HL-60 (cell line): ENCODE measurements around the gene COL25A1.

Source experiments
- GABPA ChIP-seq: IDR thresholded peaks from 2 replicates; pipeline ENCODE4 v1.6.1; 2012; ENCODE audit warnings: low read depth
- POLR2AphosphoS5 ChIP-seq: IDR thresholded peaks from 2 replicates; pipeline ENCODE4 v1.6.1; 2012; ENCODE audit warnings: low read depth
- REST ChIP-seq: IDR thresholded peaks from 2 replicates; pipeline ENCODE4 v1.6.1; 2012; ENCODE audit warnings: low read depth; ENCODE audit not compliant: insufficient replicate concordance
- SPI1 ChIP-seq: IDR thresholded peaks from 2 replicates; pipeline ENCODE4 v1.6.1; 2012; ENCODE audit warnings: low read depth, mild to moderate bottlenecking, borderline replicate concordance
- TF ChIP-seq, protein P1 (sequence below): IDR thresholded peaks from one replicate; pipeline ENCODE4 v1.5.1; 2011; ENCODE audit warnings: low read length, control low read depth, inconsistent platforms; ENCODE audit not compliant: insufficient read depth

GRCh38 chr4:108887034-108887433 lies 415.4 kb downstream of the COL25A1 start:
- no peak for TF ChIP-seq POLR2AphosphoS5
- TF ChIP-seq, protein P1, sequence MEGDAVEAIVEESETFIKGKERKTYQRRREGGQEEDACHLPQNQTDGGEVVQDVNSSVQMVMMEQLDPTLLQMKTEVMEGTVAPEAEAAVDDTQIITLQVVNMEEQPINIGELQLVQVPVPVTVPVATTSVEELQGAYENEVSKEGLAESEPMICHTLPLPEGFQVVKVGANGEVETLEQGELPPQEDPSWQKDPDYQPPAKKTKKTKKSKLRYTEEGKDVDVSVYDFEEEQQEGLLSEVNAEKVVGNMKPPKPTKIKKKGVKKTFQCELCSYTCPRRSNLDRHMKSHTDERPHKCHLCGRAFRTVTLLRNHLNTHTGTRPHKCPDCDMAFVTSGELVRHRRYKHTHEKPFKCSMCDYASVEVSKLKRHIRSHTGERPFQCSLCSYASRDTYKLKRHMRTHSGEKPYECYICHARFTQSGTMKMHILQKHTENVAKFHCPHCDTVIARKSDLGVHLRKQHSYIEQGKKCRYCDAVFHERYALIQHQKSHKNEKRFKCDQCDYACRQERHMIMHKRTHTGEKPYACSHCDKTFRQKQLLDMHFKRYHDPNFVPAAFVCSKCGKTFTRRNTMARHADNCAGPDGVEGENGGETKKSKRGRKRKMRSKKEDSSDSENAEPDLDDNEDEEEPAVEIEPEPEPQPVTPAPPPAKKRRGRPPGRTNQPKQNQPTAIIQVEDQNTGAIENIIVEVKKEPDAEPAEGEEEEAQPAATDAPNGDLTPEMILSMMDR: no peak
- TF ChIP-seq REST: no peak
- TF ChIP-seq GABPA: no peak
- TF ChIP-seq SPI1: no peak
